HEK293 (cell line): ENCODE data around the gene TMEM184A.

ENCODE experiments used
- ZNF621 ChIP-seq: fragments of 450-650 bp; formaldehyde crosslinking; IDR thresholded peaks from 2 replicates; pipeline ENCODE4 v1.5.1; 2017; ENCODE audit warnings: missing biosample characterization, missing genetic modification characterization
- TF ChIP-seq, protein P1 (sequence below): fragments of 450-650 bp; formaldehyde crosslinking; conservative IDR thresholded peaks from 2 replicates; pipeline ENCODE4 v1.5.1; 2016; ENCODE audit warnings: low read depth, missing biosample characterization, missing genetic modification characterization
- TF ChIP-seq, protein P2 (sequence below): fragments of 450-650 bp; formaldehyde crosslinking; IDR thresholded peaks from 2 replicates; pipeline ENCODE4 v1.5.1; 2016; ENCODE audit warnings: missing biosample characterization, missing genetic modification characterization

DNA sequence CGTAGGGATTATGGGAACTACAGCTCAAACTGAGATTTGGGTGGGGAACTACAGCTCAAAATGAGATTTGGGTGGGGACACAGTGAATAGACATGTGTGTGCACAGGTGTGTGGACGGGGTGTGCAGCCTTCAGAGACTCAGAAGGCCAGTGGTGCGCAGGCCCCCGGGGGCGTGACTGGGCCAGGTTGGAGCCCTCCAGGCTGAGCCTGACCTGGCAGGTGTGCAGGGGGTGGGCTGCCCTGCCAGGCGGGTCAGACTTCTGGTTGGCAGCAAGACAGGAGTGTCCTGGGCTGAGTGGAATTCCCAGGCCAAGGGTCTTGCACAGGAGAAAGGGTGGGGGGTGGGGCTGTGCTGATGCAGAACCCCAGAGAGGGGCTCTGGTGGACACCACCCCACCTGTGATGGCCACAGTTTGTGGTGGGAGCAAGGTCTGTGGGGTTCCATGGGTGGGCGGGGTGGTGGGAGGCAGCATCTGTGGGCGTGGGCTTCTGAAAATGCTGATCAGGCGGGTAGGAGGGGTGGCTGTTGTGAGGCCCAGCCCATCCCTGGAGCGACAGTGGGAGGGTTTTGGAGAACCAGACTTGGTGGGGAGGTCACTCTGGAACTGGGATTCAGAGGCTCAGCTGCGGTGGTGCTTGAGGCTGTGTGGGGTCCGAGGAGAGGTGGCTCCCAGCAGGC lies 43.1 kb upstream of the TMEM184A start:
- TF ChIP-seq, protein P1, sequence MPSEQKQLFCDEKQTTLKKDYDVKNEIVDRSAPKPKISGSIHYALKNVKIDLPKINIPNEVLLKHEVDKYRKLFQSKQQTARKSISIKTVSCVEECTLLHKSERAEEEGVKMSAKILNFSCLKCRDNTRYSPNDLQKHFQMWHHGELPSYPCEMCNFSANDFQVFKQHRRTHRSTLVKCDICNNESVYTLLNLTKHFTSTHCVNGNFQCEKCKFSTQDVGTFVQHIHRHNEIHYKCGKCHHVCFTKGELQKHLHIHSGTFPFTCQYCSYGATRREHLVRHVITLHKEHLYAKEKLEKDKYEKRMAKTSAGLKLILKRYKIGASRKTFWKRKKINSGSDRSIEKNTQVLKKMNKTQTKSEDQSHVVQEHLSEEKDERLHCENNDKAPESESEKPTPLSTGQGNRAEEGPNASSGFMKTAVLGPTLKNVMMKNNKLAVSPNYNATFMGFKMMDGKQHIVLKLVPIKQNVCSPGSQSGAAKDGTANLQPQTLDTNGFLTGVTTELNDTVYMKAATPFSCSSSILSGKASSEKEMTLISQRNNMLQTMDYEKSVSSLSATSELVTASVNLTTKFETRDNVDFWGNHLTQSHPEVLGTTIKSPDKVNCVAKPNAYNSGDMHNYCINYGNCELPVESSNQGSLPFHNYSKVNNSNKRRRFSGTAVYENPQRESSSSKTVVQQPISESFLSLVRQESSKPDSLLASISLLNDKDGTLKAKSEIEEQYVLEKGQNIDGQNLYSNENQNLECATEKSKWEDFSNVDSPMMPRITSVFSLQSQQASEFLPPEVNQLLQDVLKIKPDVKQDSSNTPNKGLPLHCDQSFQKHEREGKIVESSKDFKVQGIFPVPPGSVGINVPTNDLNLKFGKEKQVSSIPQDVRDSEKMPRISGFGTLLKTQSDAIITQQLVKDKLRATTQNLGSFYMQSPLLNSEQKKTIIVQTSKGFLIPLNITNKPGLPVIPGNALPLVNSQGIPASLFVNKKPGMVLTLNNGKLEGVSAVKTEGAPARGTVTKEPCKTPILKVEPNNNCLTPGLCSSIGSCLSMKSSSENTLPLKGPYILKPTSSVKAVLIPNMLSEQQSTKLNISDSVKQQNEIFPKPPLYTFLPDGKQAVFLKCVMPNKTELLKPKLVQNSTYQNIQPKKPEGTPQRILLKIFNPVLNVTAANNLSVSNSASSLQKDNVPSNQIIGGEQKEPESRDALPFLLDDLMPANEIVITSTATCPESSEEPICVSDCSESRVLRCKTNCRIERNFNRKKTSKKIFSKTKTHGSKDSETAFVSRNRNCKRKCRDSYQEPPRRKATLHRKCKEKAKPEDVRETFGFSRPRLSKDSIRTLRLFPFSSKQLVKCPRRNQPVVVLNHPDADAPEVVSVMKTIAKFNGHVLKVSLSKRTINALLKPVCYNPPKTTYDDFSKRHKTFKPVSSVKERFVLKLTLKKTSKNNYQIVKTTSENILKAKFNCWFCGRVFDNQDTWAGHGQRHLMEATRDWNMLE, result no peak
- TF ChIP-seq, protein P2, sequence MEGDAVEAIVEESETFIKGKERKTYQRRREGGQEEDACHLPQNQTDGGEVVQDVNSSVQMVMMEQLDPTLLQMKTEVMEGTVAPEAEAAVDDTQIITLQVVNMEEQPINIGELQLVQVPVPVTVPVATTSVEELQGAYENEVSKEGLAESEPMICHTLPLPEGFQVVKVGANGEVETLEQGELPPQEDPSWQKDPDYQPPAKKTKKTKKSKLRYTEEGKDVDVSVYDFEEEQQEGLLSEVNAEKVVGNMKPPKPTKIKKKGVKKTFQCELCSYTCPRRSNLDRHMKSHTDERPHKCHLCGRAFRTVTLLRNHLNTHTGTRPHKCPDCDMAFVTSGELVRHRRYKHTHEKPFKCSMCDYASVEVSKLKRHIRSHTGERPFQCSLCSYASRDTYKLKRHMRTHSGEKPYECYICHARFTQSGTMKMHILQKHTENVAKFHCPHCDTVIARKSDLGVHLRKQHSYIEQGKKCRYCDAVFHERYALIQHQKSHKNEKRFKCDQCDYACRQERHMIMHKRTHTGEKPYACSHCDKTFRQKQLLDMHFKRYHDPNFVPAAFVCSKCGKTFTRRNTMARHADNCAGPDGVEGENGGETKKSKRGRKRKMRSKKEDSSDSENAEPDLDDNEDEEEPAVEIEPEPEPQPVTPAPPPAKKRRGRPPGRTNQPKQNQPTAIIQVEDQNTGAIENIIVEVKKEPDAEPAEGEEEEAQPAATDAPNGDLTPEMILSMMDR (tag by site-specific recombination), result no peak
- no peak for TF ChIP-seq ZNF621 (tag by site-specific recombination)
